HEK293 (cell line): Measurements from ENCODE around the gene TMEM127.
A peak's percentile ranks its signal among the peaks of the same experiment; 100 is the strongest.

ENCODE experiments used
- BCL11A ChIP-seq: fragments of 450-650 bp; formaldehyde crosslinking; IDR thresholded peaks from 2 replicates; pipeline ENCODE4 v1.5.1; 2016; ENCODE audit warnings: low read depth, missing biosample characterization, missing genetic modification characterization
- CTCF ChIP-seq: fragments of 450-650 bp; formaldehyde crosslinking; IDR thresholded peaks from 2 replicates; pipeline ENCODE4 v1.5.1; 2016; ENCODE audit warnings: missing biosample characterization, missing genetic modification characterization
- GLI4 ChIP-seq: fragments of 450-650 bp; formaldehyde crosslinking; IDR thresholded peaks from 2 replicates; pipeline ENCODE4 v1.5.1; 2016; ENCODE audit warnings: missing biosample characterization, missing genetic modification characterization
- HIC1 ChIP-seq: fragments of 450-650 bp; formaldehyde crosslinking; IDR thresholded peaks from 2 replicates; pipeline ENCODE4 v1.5.1; 2016; ENCODE audit warnings: missing biosample characterization, missing genetic modification characterization
- KLF9 ChIP-seq: fragments of 450-650 bp; formaldehyde crosslinking; IDR thresholded peaks from 2 replicates; pipeline ENCODE4 v1.5.1; 2016; ENCODE audit warnings: missing biosample characterization, missing genetic modification characterization, low read depth
- MEIS1 ChIP-seq: sonication (generic); formaldehyde crosslinking; IDR thresholded peaks from 2 replicates; pipeline ENCODE4 v1.8.1; 2022; ENCODE audit warnings: missing genetic modification reagents, mild to moderate bottlenecking, borderline replicate concordance
- OSR2 ChIP-seq: fragments of 450-650 bp; formaldehyde crosslinking; IDR thresholded peaks from 2 replicates; pipeline ENCODE4 v1.5.1; 2016; ENCODE audit warnings: missing biosample characterization, missing genetic modification characterization
- SP7 ChIP-seq: fragments of 450-650 bp; formaldehyde crosslinking; IDR thresholded peaks from 2 replicates; pipeline ENCODE4 v1.5.1; 2016; ENCODE audit warnings: missing biosample characterization, missing genetic modification characterization
- ZBTB10 ChIP-seq: fragments of 450-650 bp; formaldehyde crosslinking; IDR thresholded peaks from 2 replicates; pipeline ENCODE4 v1.5.1; 2016; ENCODE audit warnings: missing biosample characterization, missing genetic modification characterization
- ZBTB20 ChIP-seq: fragments of 450-650 bp; formaldehyde crosslinking; IDR thresholded peaks from 2 replicates; pipeline ENCODE4 v1.5.1; 2016; ENCODE audit warnings: missing biosample characterization, missing genetic modification characterization
- ZBTB26 ChIP-seq: fragments of 450-650 bp; formaldehyde crosslinking; optimal IDR thresholded peaks from 2 replicates; pipeline ENCODE3; 2016; ENCODE audit warnings: missing biosample characterization, mild to moderate bottlenecking, missing genetic modification characterization
- ZBTB48 ChIP-seq: fragments of 450-650 bp; formaldehyde crosslinking; IDR thresholded peaks from 2 replicates; pipeline ENCODE4 v1.5.1; 2016; ENCODE audit warnings: missing biosample characterization, missing genetic modification characterization
- ZNF26 ChIP-seq: fragments of 450-650 bp; formaldehyde crosslinking; IDR thresholded peaks from 2 replicates; pipeline ENCODE4 v1.5.1; 2016; ENCODE audit warnings: missing biosample characterization, missing genetic modification characterization
- ZNF335 ChIP-seq: fragments of 450-650 bp; formaldehyde crosslinking; conservative IDR thresholded peaks from 2 replicates; pipeline ENCODE4 v1.5.1; 2016; ENCODE audit warnings: missing biosample characterization, missing genetic modification characterization
- ZNF423 ChIP-seq: fragments of 450-650 bp; formaldehyde crosslinking; IDR thresholded peaks from 2 replicates; pipeline ENCODE4 v1.5.1; 2016; ENCODE audit warnings: missing biosample characterization, missing genetic modification characterization
- ZNF501 ChIP-seq: fragments of 450-650 bp; formaldehyde crosslinking; IDR thresholded peaks from 2 replicates; pipeline ENCODE4 v1.5.1; 2016; ENCODE audit warnings: missing biosample characterization, missing genetic modification characterization
- ZNF837 ChIP-seq: fragments of 450-650 bp; formaldehyde crosslinking; IDR thresholded peaks from 2 replicates; pipeline ENCODE4 v1.5.1; 2016; ENCODE audit warnings: missing biosample characterization, missing genetic modification characterization
- ZNF843 ChIP-seq: fragments of 450-650 bp; formaldehyde crosslinking; IDR thresholded peaks from 2 replicates; pipeline ENCODE4 v1.5.1; 2016; ENCODE audit warnings: missing biosample characterization, missing genetic modification characterization
- ZXDB ChIP-seq: fragments of 450-650 bp; formaldehyde crosslinking; IDR thresholded peaks from 2 replicates; pipeline ENCODE4 v1.5.1; 2016; ENCODE audit warnings: missing biosample characterization, missing genetic modification characterization
- TF ChIP-seq, protein P1 (sequence below): fragments of 450-650 bp; formaldehyde crosslinking; IDR thresholded peaks from 2 replicates; pipeline ENCODE4 v1.5.0; 2017; ENCODE audit warnings: missing biosample characterization, missing genetic modification characterization, borderline replicate concordance
- TF ChIP-seq, protein P2 (sequence below): fragments of 450-650 bp; formaldehyde crosslinking; IDR thresholded peaks from 2 replicates; pipeline ENCODE4 v1.5.1; 2016; ENCODE audit warnings: missing biosample characterization, missing genetic modification characterization
- TF ChIP-seq, protein P3 (sequence below): fragments of 450-650 bp; formaldehyde crosslinking; IDR thresholded peaks from 2 replicates; pipeline ENCODE4 v1.5.1; 2017; ENCODE audit warnings: missing biosample characterization, missing genetic modification characterization

The TMEM127 gene

GRCh38 chr2:96208143-96209010, 57.4 kb downstream of the TMEM127 start, which contains the start of gene STARD7 (continued):
- TF ChIP-seq ZBTB10 (0 out of 2 replicates have a peak, but pooled peaks have one; percentile 51), ZNF423 (tag by site-specific recombination) (peak; percentile 80), ZNF501 (tag by site-specific recombination) (peak; percentile 92), OSR2 (tag by site-specific recombination) (peak; percentile 50; the same call in 1 of the 2 replicates), GLI4 (tag by site-specific recombination) (no peak), HIC1 (tag by site-specific recombination) (peak; percentile 61), ZXDB (tag by site-specific recombination) (peak; percentile 91), KLF9 (no peak), ZNF335 (tag by site-specific recombination) (peak; percentile 88), BCL11A (tag by site-specific recombination) (no peak), CTCF (peak; percentile 90), ZNF26 (no peak), ZNF843 (0 out of 2 replicates have a peak, but pooled peaks have one; percentile 14), ZBTB48 (tag by site-specific recombination) (0 out of 2 replicates have a peak, but pooled peaks have one; percentile 34), MEIS1 (CRISPR knock-in tag) (peak; percentile 22; the same call in 1 of the 2 replicates), ZBTB20 (tag by site-specific recombination) (peak; percentile 80), SP7 (tag by site-specific recombination) (peak; percentile 74), ZNF837 (no peak), ZBTB26 (peak; percentile 99)
- TF ChIP-seq, protein P1, sequence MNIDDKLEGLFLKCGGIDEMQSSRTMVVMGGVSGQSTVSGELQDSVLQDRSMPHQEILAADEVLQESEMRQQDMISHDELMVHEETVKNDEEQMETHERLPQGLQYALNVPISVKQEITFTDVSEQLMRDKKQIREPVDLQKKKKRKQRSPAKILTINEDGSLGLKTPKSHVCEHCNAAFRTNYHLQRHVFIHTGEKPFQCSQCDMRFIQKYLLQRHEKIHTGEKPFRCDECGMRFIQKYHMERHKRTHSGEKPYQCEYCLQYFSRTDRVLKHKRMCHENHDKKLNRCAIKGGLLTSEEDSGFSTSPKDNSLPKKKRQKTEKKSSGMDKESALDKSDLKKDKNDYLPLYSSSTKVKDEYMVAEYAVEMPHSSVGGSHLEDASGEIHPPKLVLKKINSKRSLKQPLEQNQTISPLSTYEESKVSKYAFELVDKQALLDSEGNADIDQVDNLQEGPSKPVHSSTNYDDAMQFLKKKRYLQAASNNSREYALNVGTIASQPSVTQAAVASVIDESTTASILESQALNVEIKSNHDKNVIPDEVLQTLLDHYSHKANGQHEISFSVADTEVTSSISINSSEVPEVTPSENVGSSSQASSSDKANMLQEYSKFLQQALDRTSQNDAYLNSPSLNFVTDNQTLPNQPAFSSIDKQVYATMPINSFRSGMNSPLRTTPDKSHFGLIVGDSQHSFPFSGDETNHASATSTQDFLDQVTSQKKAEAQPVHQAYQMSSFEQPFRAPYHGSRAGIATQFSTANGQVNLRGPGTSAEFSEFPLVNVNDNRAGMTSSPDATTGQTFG (tag by site-specific recombination): no peak
- TF ChIP-seq, protein P2, sequence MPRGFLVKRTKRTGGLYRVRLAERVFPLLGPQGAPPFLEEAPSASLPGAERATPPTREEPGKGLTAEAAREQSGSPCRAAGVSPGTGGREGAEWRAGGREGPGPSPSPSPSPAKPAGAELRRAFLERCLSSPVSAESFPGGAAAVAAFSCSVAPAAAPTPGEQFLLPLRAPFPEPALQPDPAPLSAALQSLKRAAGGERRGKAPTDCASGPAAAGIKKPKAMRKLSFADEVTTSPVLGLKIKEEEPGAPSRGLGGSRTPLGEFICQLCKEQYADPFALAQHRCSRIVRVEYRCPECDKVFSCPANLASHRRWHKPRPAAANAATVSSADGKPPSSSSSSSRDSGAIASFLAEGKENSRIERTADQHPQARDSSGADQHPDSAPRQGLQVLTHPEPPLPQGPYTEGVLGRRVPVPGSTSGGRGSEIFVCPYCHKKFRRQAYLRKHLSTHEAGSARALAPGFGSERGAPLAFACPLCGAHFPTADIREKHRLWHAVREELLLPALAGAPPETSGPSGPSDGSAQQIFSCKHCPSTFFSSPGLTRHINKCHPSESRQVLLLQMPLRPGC: peak; percentile 51
- TF ChIP-seq, protein P3, sequence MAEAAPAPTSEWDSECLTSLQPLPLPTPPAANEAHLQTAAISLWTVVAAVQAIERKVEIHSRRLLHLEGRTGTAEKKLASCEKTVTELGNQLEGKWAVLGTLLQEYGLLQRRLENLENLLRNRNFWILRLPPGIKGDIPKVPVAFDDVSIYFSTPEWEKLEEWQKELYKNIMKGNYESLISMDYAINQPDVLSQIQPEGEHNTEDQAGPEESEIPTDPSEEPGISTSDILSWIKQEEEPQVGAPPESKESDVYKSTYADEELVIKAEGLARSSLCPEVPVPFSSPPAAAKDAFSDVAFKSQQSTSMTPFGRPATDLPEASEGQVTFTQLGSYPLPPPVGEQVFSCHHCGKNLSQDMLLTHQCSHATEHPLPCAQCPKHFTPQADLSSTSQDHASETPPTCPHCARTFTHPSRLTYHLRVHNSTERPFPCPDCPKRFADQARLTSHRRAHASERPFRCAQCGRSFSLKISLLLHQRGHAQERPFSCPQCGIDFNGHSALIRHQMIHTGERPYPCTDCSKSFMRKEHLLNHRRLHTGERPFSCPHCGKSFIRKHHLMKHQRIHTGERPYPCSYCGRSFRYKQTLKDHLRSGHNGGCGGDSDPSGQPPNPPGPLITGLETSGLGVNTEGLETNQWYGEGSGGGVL (tag by site-specific recombination): no peak
